Thyroid gland (tissue), 4 donors: ENCODE measurements around the gene PRDM12. TPM values are rescaled to one million over a fixed set of nuclear protein-coding genes. Genes with fewer than 3 reads are reported as not detected.
A peak's percentile ranks its signal among the peaks of the same experiment; 100 is the strongest.

ENCODE experiments used
- DNase-seq, 2 donors: peaks; one replicate each; pipeline ENCODE4 v3.0.0-alpha.2; 2019
- H3K27ac ChIP-seq, 3 donors: fragments of 200-600 bp; sonication (generic); 1 replicate in 2 of 3; 2 replicates in 1 of 3; pipeline ENCODE4 v1.5.1; 2016 to 2019; ENCODE audit warnings: mild to moderate bottlenecking in 1 of 3, moderate library complexity in 1 of 3
- H3K27me3 ChIP-seq: fragments of 200-600 bp; sonication (generic); one replicate; pipeline ENCODE4 v1.5.1; 2019
- H3K36me3 ChIP-seq, 2 donors: fragments of 200-600 bp; sonication (generic); one replicate each; pipeline ENCODE4 v1.5.1; 2016 to 2019
- H3K4me1 ChIP-seq, 2 donors: fragments of 200-600 bp; sonication (generic); one replicate each; pipeline ENCODE4 v1.5.1; 2017 to 2019
- H3K4me3 ChIP-seq, 3 donors: fragments of 200-600 bp; sonication (generic); replicated peaks in 1 of 3; 1 replicate in 2 of 3; 2 replicates in 1 of 3; pipeline ENCODE4 v1.5.1; 2016; ENCODE audit warnings: mild to moderate bottlenecking in 1 of 3
- H3K9me3 ChIP-seq: fragments of 200-600 bp; sonication (generic); one replicate; pipeline ENCODE4 v1.5.1; 2017
- CTCF ChIP-seq, 6 experiments: fragments of 200-600 bp in 3 of 6; fragments of 450-650 bp in 3 of 6; sonication (generic) in 3 of 6; IDR thresholded peaks; one replicate each; pipeline ENCODE4 v1.5.1; 2016 to 2019; ENCODE audit warnings: antibody characterized with exemption in 6 of 6, mild to moderate bottlenecking in 2 of 6, inconsistent platforms in 1 of 6, moderate library complexity in 1 of 6
- POLR2A ChIP-seq, 2 donors: fragments of 450-650 bp; IDR thresholded peaks; one replicate each; pipeline ENCODE4 v1.6.1; 2017; ENCODE audit warnings: antibody characterized with exemption in 2 of 2, mild to moderate bottlenecking in 2 of 2, moderate library complexity in 1 of 2
- WGBS, 2 donors: methylation state at CpG; one replicate each; pipeline ENCODE4 v1.1.5; 2017; 5-methylcytosine and 5-hydroxymethylcytosine counted together
- intact Hi-C: fragments of 100-400 bp; cut with DNase I; formaldehyde crosslinking; loops from one replicate; pipeline ENCODE4 v1.15.1; 2023
- microRNA-seq: library from miRNA; unstranded; fragments of <30 nt; microRNA quantifications from one replicate; pipeline ENCODE4, GENCODE V29; 2016
- small RNA-seq: library from RNA; depleted of rRNA; stranded (forward); fragments of <200 nt; gene quantifications from one replicate; pipeline ENCODE3, GENCODE V24; 2016
- total RNA-seq, 4 donors: library from RNA; depleted of rRNA; stranded (reverse); fragments of >200 nt; gene quantifications; one replicate each; pipeline ENCODE4 v1.2.3, GENCODE V29; 2016

PRDM12 gene
- total RNA-seq, 4 donors from 2014 or later, result not detected

DNA sequence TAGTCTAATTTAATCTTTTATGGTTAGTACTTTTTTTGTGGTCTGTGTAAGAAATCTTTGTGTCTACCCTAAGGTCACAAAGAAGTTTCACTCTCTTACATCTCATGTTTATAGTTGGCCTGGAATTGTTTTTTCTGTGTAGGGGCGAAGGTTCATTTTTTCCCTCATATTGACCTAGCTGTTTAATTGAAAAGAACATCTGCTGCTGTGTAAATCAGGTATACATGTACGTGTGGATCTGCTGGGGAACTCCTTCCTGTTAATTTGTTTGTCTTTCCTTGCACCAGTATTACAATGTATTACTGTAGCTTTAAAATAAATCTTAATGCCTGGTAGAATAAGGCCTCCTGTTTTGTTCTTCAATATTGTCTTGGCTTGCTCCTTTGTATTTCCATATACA is 67.0 kb downstream of the PRDM12 start:
- H3K4me3 ChIP-seq, result no peak overlapping the region
- intact Hi-C loops, result no loop called here
- H3K9me3 ChIP-seq, result no peaks in the 10 kb centered on the region
- WGBS, 2 donors, result 67 to 75% methylated on average over 2 of the region's 2 CpGs
- TF ChIP-seq POLR2A (IDR thresholded peaks at IDR 0.05) (no peak), CTCF (IDR thresholded peaks at IDR 0.05) (no peak)
- H3K36me3 ChIP-seq, result no peaks in the 10 kb centered on the region
- H3K4me1 ChIP-seq, result peaks cover 31 to 34% of the 10 kb centered on the region in 2 donors
- no peaks in the 10 kb centered on the region for H3K27me3 ChIP-seq
- no peak for DNase-seq
- peak overlapping the region; percentile 31 to 87 (median 75) for H3K27ac ChIP-seq

DNA sequence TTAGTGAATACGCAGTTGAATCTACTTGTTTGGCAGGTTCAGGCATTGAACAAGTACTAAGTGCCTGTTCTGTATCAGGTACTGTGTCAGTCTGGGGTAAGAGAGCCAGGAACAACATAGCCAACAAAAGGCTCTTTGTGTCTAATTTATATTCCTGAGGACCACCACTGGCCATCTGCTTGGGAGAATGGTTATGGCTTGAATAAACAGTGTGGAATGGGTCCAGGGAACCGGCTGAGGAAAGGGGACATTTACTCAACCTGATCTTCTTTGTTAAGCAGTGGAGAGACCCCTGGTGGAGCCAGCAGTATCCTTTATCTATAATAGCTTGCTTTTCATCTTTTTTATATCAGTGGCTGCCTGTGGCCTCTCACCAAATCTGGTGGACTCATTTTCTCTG is 67.7 kb downstream of the PRDM12 start:
- intact Hi-C loops, result no loop called here
- Histone ChIP-seq H3K4me1 (peaks cover 31 to 38% of the 10 kb centered on the region in 2 donors), H3K4me3 (no peak overlapping the region), H3K9me3 (no peaks in the 10 kb centered on the region), H3K36me3 (no peaks in the 10 kb centered on the region), H3K27me3 (no peaks in the 10 kb centered on the region), H3K27ac (peak overlapping the region; percentile 31 to 87 (median 75))
- TF ChIP-seq POLR2A (IDR thresholded peaks at IDR 0.05) (peak in 1 of 2 donors; percentile 14), CTCF (IDR thresholded peaks at IDR 0.05) (no peak)
- WGBS, 2 donors, result 24 to 29% methylated on average over 2 of the region's 2 CpGs
- DNase-seq, result peak in 1 of 2 donors; percentile 6

Small RNA genes lying within 50 kb of the gene (microRNA-seq; reads per million reads assigned to microRNA genes)
- gene MIR6856, result not detected

Small RNA genes lying within 50 kb of the gene (small RNA-seq; reads per million reads assigned to genes)
- gene AL359092.1, result not detected
- gene MIR6856, result not detected

Other genes with a start within 250 kb of the PRDM12 start
- gene ASS1, start 219.6 kb upstream of the PRDM12 start, total RNA-seq, result 100 to 1,000 TPM; 123 to 235 (median 166) TPM
- gene FUBP3, start 85.0 kb upstream of the PRDM12 start, total RNA-seq, result 10 to 100 TPM; 71.7 to 83.9 (median 77.8) TPM
- gene EXOSC2, start 29.2 kb downstream of the PRDM12 start, total RNA-seq, result 10 to 100 TPM; 19.2 to 21.6 (median 20.3) TPM
- gene ABL1, start 170.7 kb downstream of the PRDM12 start, total RNA-seq, result 10 to 100 TPM; 60.3 to 97.0 (median 79.8) TPM
- gene QRFP, start 232.2 kb downstream of the PRDM12 start, total RNA-seq, result not detected